Parathyroid adenoma (tissue), 2 donors: ENCODE measurements around the gene APEH.

Source experiments
- H2AFZ ChIP-seq: fragments of 300-600 bp; sonication (generic); one replicate; pipeline ENCODE4 v1.7.0; 2017; ENCODE audit warnings: antibody characterized with exemption, mild to moderate bottlenecking
- H3K27ac ChIP-seq: fragments of 300-600 bp; sonication (generic); one replicate; pipeline ENCODE4 v1.7.0; 2017
- H3K27me3 ChIP-seq: fragments of 300-600 bp; sonication (generic); one replicate; pipeline ENCODE4 v1.7.0; 2017; ENCODE audit warnings: low read length; ENCODE audit not compliant: control insufficient read depth, insufficient read depth
- H3K36me3 ChIP-seq: fragments of 300-600 bp; sonication (generic); one replicate; pipeline ENCODE4 v1.7.0; 2017; ENCODE audit warnings: low read length; ENCODE audit not compliant: control insufficient read depth, insufficient read depth
- H3K4me1 ChIP-seq: fragments of 300-600 bp; sonication (generic); one replicate; pipeline ENCODE4 v1.7.0; 2017; ENCODE audit warnings: control low read depth
- H3K4me2 ChIP-seq: fragments of 300-600 bp; sonication (generic); one replicate; pipeline ENCODE4 v1.7.0; 2017; ENCODE audit warnings: low read length
- H3K4me3 ChIP-seq: fragments of 300-600 bp; sonication (generic); one replicate; pipeline ENCODE4 v1.7.0; 2017; ENCODE audit warnings: low read depth, low read length
- H3K79me2 ChIP-seq: fragments of 300-600 bp; sonication (generic); one replicate; pipeline ENCODE4 v1.7.0; 2017; ENCODE audit warnings: control low read depth
- H3K9ac ChIP-seq: fragments of 300-600 bp; sonication (generic); one replicate; pipeline ENCODE4 v1.7.0; 2017; ENCODE audit warnings: mild to moderate bottlenecking
- H3K9me3 ChIP-seq: fragments of 300-600 bp; sonication (generic); one replicate; pipeline ENCODE4 v1.7.0; 2017; ENCODE audit warnings: low read length; ENCODE audit not compliant: control insufficient read depth
- TF ChIP-seq, protein P1 (sequence below): fragments of 300-600 bp; sonication (generic); IDR thresholded peaks from one replicate; pipeline ENCODE4 v1.7.0; 2017; ENCODE audit warnings: antibody characterized with exemption, mild to moderate bottlenecking
- donor health status: primary hyperparathyroidism.

The APEH gene

DNA sequence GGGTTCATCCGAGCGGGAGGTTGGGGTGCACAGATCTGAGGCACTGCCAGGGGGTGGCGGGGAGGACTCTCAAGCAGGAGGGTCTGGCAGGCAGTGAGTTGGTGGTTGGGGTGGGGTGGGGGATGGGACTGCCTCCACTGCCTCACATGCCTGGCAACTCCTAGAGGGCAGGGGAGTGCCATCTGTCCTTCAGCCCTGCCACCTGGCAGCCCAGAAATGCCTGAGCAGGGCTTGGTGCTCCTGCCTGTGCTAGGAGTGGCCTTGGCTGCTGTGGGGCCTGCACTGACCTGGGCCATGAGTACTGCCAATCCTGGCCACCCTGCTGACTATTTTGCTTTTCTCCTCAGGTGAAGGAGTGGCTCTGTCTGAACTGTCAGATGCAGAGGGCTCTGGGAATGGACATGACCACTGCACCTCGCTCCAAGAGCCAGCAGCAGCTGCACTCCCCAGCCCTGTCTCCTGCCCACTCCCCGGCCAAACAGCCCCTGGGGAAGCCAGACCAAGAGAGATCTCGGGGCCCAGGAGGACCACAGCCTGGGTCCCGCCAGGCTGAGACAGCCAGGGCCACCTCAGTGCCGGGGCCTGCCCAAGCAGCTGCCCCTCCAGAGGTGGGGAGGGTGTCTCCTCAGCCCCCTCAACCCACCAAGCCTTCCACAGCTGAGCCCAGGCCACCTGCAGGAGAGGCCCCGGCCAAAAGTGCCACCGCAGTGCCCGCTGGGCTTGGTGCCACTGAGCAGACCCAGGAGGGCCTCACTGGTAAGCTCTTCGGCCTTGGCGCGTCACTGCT is 32.0 kb upstream of the APEH start:
- peaks cover 3% of the 10 kb centered on the region for H3K79me2 ChIP-seq
- H3K9ac ChIP-seq = no peak overlapping the region
- TF ChIP-seq, protein P1, sequence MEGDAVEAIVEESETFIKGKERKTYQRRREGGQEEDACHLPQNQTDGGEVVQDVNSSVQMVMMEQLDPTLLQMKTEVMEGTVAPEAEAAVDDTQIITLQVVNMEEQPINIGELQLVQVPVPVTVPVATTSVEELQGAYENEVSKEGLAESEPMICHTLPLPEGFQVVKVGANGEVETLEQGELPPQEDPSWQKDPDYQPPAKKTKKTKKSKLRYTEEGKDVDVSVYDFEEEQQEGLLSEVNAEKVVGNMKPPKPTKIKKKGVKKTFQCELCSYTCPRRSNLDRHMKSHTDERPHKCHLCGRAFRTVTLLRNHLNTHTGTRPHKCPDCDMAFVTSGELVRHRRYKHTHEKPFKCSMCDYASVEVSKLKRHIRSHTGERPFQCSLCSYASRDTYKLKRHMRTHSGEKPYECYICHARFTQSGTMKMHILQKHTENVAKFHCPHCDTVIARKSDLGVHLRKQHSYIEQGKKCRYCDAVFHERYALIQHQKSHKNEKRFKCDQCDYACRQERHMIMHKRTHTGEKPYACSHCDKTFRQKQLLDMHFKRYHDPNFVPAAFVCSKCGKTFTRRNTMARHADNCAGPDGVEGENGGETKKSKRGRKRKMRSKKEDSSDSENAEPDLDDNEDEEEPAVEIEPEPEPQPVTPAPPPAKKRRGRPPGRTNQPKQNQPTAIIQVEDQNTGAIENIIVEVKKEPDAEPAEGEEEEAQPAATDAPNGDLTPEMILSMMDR = no peak
- H3K4me3 ChIP-seq = no peak overlapping the region
- no peaks in the 10 kb centered on the region for H3K36me3 ChIP-seq
- H3K27ac ChIP-seq = no peak overlapping the region
- no peak overlapping the region for H3K4me2 ChIP-seq
- H3K9me3 ChIP-seq = no peaks in the 10 kb centered on the region
- no peaks in the 10 kb centered on the region for H3K27me3 ChIP-seq
- no peak overlapping the region for H2AFZ ChIP-seq
- no peaks in the 10 kb centered on the region for H3K4me1 ChIP-seq

- Histone ChIP-seq H3K27ac (no peak overlapping the region), H3K4me3 (no peak overlapping the region)
Measured at GRCh38 chr3:49642708-49643145, 31.4 kb upstream of the APEH start.

GRCh38 chr3:49644684-49645083 is 29.5 kb upstream of the APEH start:
- peaks cover 3% of the 10 kb centered on the region for H3K79me2 ChIP-seq
- no peak overlapping the region for H3K4me2 ChIP-seq
- H3K9ac ChIP-seq = no peak overlapping the region
- H3K36me3 ChIP-seq = no peaks in the 10 kb centered on the region
- H3K4me1 ChIP-seq = peaks cover 7% of the 10 kb centered on the region
- H2AFZ ChIP-seq = no peak overlapping the region
- TF ChIP-seq, protein P1 = no peak
- no peak overlapping the region for H3K4me3 ChIP-seq
- H3K27ac ChIP-seq = no peak overlapping the region
- no peaks in the 10 kb centered on the region for H3K27me3 ChIP-seq
- H3K9me3 ChIP-seq = no peaks in the 10 kb centered on the region

More at GRCh38 chr3:49642708-49643145, 31.4 kb upstream of the APEH start:
- H3K9me3 ChIP-seq = no peaks in the 10 kb centered on the region
- H2AFZ ChIP-seq = no peak overlapping the region
- H3K4me1 ChIP-seq = peaks cover 4% of the 10 kb centered on the region
- no peaks in the 10 kb centered on the region for H3K27me3 ChIP-seq
- no peak overlapping the region for H3K4me2 ChIP-seq
- H3K79me2 ChIP-seq = peaks cover 3% of the 10 kb centered on the region
- TF ChIP-seq, protein P1 = no peak
- H3K9ac ChIP-seq = no peak overlapping the region
- H3K36me3 ChIP-seq = no peaks in the 10 kb centered on the region

- H3K36me3 ChIP-seq = no peaks in the 10 kb centered on the region
- H3K27me3 ChIP-seq = no peaks in the 10 kb centered on the region
- no peak overlapping the region for H2AFZ ChIP-seq
- TF ChIP-seq, protein P1 = no peak
- H3K9ac ChIP-seq = no peak overlapping the region
- no peak overlapping the region for H3K27ac ChIP-seq
- no peak overlapping the region for H3K4me2 ChIP-seq
- H3K9me3 ChIP-seq = no peaks in the 10 kb centered on the region
- H3K4me3 ChIP-seq = no peak overlapping the region
- peaks cover 3% of the 10 kb centered on the region for H3K79me2 ChIP-seq
- peaks cover 7% of the 10 kb centered on the region for H3K4me1 ChIP-seq
Measured at GRCh38 chr3:49646236-49646635, 27.9 kb upstream of the APEH start.

DNA sequence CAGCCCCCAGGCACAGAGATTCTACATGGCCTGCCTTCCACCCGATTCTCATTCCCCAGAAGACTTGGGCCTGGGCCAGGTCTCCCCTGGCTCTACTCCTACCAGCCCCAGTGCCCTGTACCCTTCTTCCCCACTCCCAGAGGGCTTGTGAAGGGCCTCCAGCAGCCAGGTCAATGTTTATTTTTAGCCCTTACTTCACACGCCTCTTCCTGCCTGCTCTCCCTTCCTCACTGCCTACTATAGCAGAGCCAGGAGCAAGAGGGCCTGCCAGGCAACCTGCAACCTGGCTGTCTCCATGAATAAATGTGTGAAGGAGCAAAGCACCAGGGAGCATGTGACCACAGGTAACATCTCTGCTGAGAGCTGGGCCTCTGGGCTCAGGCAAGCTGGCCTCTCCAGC is 26.4 kb upstream of the APEH start:
- Histone ChIP-seq H3K4me3 (no peak overlapping the region), H3K36me3 (no peaks in the 10 kb centered on the region), H3K9ac (no peak overlapping the region), H3K4me2 (no peak overlapping the region), H3K27me3 (no peaks in the 10 kb centered on the region), H3K4me1 (peaks cover 7% of the 10 kb centered on the region), H3K9me3 (no peaks in the 10 kb centered on the region), H3K79me2 (peaks cover 3% of the 10 kb centered on the region), H2AFZ (no peak overlapping the region), H3K27ac (no peak overlapping the region)
- TF ChIP-seq, protein P1 = no peak
